ENCODE measurements around the gene ELANE.

ELANE gene

DNA sequence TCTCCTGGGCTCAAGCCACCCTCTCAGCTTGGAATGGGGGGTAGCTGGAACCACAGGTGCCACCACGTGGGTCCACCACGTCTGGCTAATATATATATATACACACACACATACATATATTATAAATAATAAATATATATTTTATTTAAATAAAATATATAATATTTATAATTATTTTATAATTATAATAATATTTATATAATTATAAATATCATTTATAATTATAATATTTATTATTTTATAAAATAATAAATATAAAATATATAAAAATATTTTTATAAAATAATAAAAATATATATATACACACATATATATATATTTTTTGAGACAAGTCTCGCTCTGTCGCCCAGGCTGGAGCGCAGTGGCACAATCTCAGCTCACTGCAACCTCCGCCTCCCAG lies 2.4 kb downstream of the ELANE start:
- H3K4me3 ChIP-seq (ENCODE audit: low read depth, low read length): no peak overlapping the region
- no peak for DNase-seq (ENCODE audit: low read depth)
- TF ChIP-seq, protein P1, sequence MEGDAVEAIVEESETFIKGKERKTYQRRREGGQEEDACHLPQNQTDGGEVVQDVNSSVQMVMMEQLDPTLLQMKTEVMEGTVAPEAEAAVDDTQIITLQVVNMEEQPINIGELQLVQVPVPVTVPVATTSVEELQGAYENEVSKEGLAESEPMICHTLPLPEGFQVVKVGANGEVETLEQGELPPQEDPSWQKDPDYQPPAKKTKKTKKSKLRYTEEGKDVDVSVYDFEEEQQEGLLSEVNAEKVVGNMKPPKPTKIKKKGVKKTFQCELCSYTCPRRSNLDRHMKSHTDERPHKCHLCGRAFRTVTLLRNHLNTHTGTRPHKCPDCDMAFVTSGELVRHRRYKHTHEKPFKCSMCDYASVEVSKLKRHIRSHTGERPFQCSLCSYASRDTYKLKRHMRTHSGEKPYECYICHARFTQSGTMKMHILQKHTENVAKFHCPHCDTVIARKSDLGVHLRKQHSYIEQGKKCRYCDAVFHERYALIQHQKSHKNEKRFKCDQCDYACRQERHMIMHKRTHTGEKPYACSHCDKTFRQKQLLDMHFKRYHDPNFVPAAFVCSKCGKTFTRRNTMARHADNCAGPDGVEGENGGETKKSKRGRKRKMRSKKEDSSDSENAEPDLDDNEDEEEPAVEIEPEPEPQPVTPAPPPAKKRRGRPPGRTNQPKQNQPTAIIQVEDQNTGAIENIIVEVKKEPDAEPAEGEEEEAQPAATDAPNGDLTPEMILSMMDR (IDR thresholded peaks at IDR 0.05; ENCODE audit: low read depth, low read length): no peak
- TF ChIP-seq MYC (IDR thresholded peaks at IDR 0.05; ENCODE audit: low read depth, low read length): no peak
- TF ChIP-seq, protein P2, sequence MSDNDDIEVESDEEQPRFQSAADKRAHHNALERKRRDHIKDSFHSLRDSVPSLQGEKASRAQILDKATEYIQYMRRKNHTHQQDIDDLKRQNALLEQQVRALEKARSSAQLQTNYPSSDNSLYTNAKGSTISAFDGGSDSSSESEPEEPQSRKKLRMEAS (IDR thresholded peaks at IDR 0.05; ENCODE audit: low read depth, low read length): no peak
- no peak for TF ChIP-seq POLR2A (IDR thresholded peaks at IDR 0.05; ENCODE audit: extremely low read depth, insufficient read length)

DNA sequence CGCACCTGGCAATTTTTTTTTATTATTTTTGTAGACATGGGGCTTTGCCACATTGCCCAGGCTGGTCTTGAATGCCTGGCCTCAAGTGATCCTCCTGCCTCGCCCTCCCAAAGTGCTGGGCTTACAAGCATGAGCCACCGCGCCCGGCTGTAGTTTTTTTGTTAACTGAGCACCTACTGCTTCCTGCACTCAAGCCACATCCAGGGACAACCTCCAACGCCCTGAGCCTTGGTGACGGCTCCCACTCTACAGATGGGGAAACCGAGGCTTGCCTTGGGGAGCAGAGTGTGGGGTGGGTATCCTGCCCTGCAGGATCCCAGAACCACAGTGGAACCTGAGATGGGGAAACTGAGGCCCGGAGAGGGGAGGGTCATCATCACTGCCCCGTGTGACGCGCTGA lies 3.0 kb downstream of the ELANE start:
- DNase-seq (ENCODE audit: low read depth): no peak
- H3K4me3 ChIP-seq (ENCODE audit: low read depth, low read length): no peak overlapping the region
- TF ChIP-seq POLR2A (IDR thresholded peaks at IDR 0.05; ENCODE audit: extremely low read depth, insufficient read length) (no peak), MYC (IDR thresholded peaks at IDR 0.05; ENCODE audit: low read depth, low read length) (no peak)
- TF ChIP-seq, protein P2 (IDR thresholded peaks at IDR 0.05; ENCODE audit: low read depth, low read length): no peak
- TF ChIP-seq, protein P1 (IDR thresholded peaks at IDR 0.05; ENCODE audit: low read depth, low read length): no peak

DNA sequence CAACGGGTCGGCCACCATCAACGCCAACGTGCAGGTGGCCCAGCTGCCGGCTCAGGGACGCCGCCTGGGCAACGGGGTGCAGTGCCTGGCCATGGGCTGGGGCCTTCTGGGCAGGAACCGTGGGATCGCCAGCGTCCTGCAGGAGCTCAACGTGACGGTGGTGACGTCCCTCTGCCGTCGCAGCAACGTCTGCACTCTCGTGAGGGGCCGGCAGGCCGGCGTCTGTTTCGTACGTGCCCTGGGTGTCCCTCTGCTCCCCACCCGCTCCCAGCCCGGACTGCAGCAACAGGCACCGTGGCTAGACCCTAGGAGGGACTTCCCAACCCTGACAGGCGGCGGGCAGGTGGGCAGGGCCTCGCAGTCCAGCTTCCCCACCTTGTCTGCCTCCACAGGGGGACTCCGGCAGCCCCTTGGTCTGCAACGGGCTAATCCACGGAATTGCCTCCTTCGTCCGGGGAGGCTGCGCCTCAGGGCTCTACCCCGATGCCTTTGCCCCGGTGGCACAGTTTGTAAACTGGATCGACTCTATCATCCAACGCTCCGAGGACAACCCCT lies 3.5 kb downstream of the ELANE start:
- no peak for DNase-seq (ENCODE audit: low read depth)
- no peak overlapping the region for H3K4me3 ChIP-seq (ENCODE audit: low read depth, low read length)
- no peak for TF ChIP-seq MYC (IDR thresholded peaks at IDR 0.05; ENCODE audit: low read depth, low read length)
- no peak for TF ChIP-seq POLR2A (IDR thresholded peaks at IDR 0.05; ENCODE audit: extremely low read depth, insufficient read length)
- TF ChIP-seq, protein P1 (IDR thresholded peaks at IDR 0.05; ENCODE audit: low read depth, low read length): no peak
- TF ChIP-seq, protein P2 (IDR thresholded peaks at IDR 0.05; ENCODE audit: low read depth, low read length): no peak

DNA sequence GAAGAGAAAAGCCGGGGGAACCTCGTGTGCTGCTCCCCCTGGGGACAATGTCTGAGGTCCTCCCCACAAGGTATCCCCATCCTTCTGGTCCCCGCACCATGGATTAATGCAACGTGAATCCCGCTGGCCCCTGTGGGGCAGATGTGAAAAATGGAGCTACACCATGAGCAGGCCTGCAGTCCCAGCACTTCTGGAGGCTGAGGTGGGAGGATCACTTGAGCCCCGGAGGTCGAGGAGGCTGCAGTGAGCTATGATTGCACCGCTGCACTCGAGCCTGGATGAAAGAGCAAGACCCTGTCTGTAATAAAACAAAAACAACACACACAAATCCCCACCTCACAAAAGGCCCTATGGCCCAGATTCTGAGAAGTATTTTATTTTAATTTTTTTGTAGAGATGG lies 6.2 kb downstream of the ELANE start:
- no peak for DNase-seq (ENCODE audit: low read depth)
- TF ChIP-seq POLR2A (IDR thresholded peaks at IDR 0.05; ENCODE audit: extremely low read depth, insufficient read length) (no peak), MYC (IDR thresholded peaks at IDR 0.05; ENCODE audit: low read depth, low read length) (no peak)
- TF ChIP-seq, protein P1 (IDR thresholded peaks at IDR 0.05; ENCODE audit: low read depth, low read length): no peak
- TF ChIP-seq, protein P2 (IDR thresholded peaks at IDR 0.05; ENCODE audit: low read depth, low read length): no peak
- H3K4me3 ChIP-seq (ENCODE audit: low read depth, low read length): no peak overlapping the region

DNA sequence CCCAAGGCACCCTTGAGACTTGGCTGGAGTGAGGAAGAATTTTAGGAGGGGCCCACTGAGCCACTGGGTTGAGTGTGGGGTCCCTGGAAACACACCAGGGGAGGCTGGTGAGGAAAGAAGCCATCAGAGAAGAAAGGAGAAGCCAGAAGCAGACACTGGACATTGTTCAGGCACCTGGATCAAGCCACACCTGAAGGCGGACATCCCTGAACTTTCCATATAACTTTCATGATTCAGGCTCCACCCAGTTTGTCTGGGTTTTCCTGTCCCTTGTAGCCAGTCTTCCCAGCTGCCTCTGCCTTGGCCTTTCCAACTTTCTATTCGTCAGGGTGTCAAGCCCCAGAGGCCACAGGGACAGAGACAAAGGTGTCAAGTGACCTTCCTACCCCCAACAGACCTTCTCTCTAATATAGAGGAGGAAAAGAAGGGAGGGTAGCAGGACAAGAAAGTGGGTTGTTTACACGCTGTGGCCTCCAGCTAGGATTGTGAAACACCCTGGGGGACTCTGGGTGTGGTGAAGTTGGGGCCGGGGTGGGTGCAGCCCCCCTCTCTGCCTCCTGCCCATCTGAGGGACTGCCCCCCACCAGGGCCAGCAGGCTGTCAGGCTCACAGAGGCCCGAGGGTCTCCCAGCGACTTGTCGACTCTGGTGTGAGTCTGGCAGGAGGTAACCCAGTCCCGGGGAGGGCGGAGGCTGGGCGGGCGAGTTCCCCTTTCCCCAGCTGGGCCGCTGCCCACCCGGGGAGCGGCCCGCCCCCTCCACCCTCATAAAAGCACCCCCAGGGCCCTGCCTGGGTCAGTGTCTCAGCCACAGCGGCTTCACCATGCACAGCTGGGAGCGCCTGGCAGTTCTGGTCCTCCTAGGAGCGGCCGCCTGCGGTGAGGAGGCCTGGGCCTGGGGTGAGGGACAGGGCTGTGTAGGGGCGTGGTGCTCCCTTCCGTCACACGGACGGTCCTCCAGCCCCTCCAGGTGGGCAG lies 7.1 kb downstream of the ELANE start, which contains the start of gene CFD:
TSS of gene CFD (plus strand) at position 797 of the 976 bp plus-strand sequence. CDS start at position 823, 26 bp downstream.
- H3K4me3 ChIP-seq (ENCODE audit: low read depth, low read length): peak within 1 kb of the TSS; percentile 61
- TF ChIP-seq, protein P1 (IDR thresholded peaks at IDR 0.05; ENCODE audit: low read depth, low read length): no peak
- TF ChIP-seq, protein P2 (IDR thresholded peaks at IDR 0.05; ENCODE audit: low read depth, low read length): no peak
- TF ChIP-seq MYC (IDR thresholded peaks at IDR 0.05; ENCODE audit: low read depth, low read length) (no peak), POLR2A (IDR thresholded peaks at IDR 0.05; ENCODE audit: extremely low read depth, insufficient read length) (no peak)
- DNase-seq (ENCODE audit: low read depth): peak; percentile 92

All from NB4 (cell line).